ENCODE results near the gene MTRF1L. TPM values are rescaled to one million over a fixed set of nuclear protein-coding genes. Genes with fewer than 3 reads are reported as not detected.

MTRF1L gene
- total RNA-seq, 2 experiments from 2014 or later: 15.7 to 17.5 TPM

- Mint-ChIP-seq H3K9me3 (no peaks in the 10 kb centered on the region), H3K4me1 (ENCODE audit: low read depth) (peaks cover 48% of the 10 kb centered on the region), H3K4me3 (peak overlapping the region; percentile 85), H3K36me3 (ENCODE audit: low read depth) (peaks cover 64% of the 10 kb centered on the region), H3K27me3 (no peaks in the 10 kb centered on the region), H3K27ac (no peak overlapping the region)
- no peak for ATAC-seq
- TF ChIP-seq CTCF (IDR thresholded peaks at IDR 0.05): no peak
- no peak for DNase-seq
- ChIA-PET POLR2A (interaction anchor here (1.0 kb wide), 1 partner anchor 38 kb away, joined by 3 read pairs; no protein-coding TSS in a partner anchor), CTCF (interaction anchor here (1.3 kb wide), 1 partner anchor 11 kb away, joined by 3 read pairs; no protein-coding TSS in a partner anchor)
- intact Hi-C loops (cut with micrococcal nuclease): loop anchor here (5.0 kb wide), 1 partner anchor 1528 kb away; the partner anchor contains the start of gene RMND1
Measured at GRCh38 chr6:152980656-152981055, 21.9 kb downstream of the MTRF1L start.

GRCh38 chr6:152979116-152979515 is 23.4 kb downstream of the MTRF1L start:
- Mint-ChIP-seq H3K27ac (no peak overlapping the region), H3K4me3 (no peak overlapping the region), H3K27me3 (no peaks in the 10 kb centered on the region), H3K9me3 (no peaks in the 10 kb centered on the region), H3K4me1 (ENCODE audit: low read depth) (peaks cover 49% of the 10 kb centered on the region), H3K36me3 (ENCODE audit: low read depth) (peaks cover 69% of the 10 kb centered on the region)
- POLR2A ChIA-PET: interaction anchor here (0.6 to 1.3 kb wide), 4 partner anchors 9 to 1368 kb away, joined by 3 to 7 read pairs (median 4); partner anchors contain the start of gene MTRF1L
- no peak for TF ChIP-seq CTCF (IDR thresholded peaks at IDR 0.05)
- intact Hi-C loops (cut with micrococcal nuclease): no loop called here
- ATAC-seq (no peak), DNase-seq (no peak)
- CTCF ChIA-PET: interaction anchor here (1.3 kb wide), 1 partner anchor 25 kb away, joined by 3 read pairs; no protein-coding TSS in a partner anchor

- no peak for ATAC-seq
- intact Hi-C loops (cut with micrococcal nuclease): no loop called here
- ChIA-PET CTCF (no interaction called here), POLR2A (no interaction called here)
- H3K9me3 Mint-ChIP-seq: no peaks in the 10 kb centered on the region
- no peaks in the 10 kb centered on the region for H3K27me3 Mint-ChIP-seq
- H3K4me3 Mint-ChIP-seq: no peak overlapping the region
- no peak for TF ChIP-seq CTCF (IDR thresholded peaks at IDR 0.05)
- no peak overlapping the region for H3K27ac Mint-ChIP-seq
- H3K36me3 Mint-ChIP-seq (ENCODE audit: low read depth): peaks cover 80% of the 10 kb centered on the region
- DNase-seq: no peak
- peaks cover 53% of the 10 kb centered on the region for H3K4me1 Mint-ChIP-seq (ENCODE audit: low read depth)
Measured at GRCh38 chr6:152978058-152978457, 24.5 kb downstream of the MTRF1L start.

GRCh38 chr6:152977556-152977955 is 25.0 kb downstream of the MTRF1L start:
- POLR2A ChIA-PET: interaction anchor here (1.6 kb wide), 1 partner anchor 21 kb away, joined by 3 read pairs; no protein-coding TSS in a partner anchor
- CTCF ChIA-PET: interaction anchor here (1.2 kb wide), 1 partner anchor 29 kb away, joined by 5 read pairs; no protein-coding TSS in a partner anchor
- DNase-seq: no peak
- no peak for ATAC-seq
- intact Hi-C loops (cut with micrococcal nuclease): no loop called here
- H3K9me3 Mint-ChIP-seq: no peaks in the 10 kb centered on the region
- H3K4me3 Mint-ChIP-seq: no peak overlapping the region
- H3K27me3 Mint-ChIP-seq: no peaks in the 10 kb centered on the region
- peaks cover 85% of the 10 kb centered on the region for H3K36me3 Mint-ChIP-seq (ENCODE audit: low read depth)
- peaks cover 55% of the 10 kb centered on the region for H3K4me1 Mint-ChIP-seq (ENCODE audit: low read depth)
- no peak for TF ChIP-seq CTCF (IDR thresholded peaks at IDR 0.05)
- H3K27ac Mint-ChIP-seq: no peak overlapping the region

GRCh38 chr6:152976749-152977148 is 25.8 kb downstream of the MTRF1L start:
- Mint-ChIP-seq H3K9me3 (no peaks in the 10 kb centered on the region), H3K4me1 (ENCODE audit: low read depth) (peaks cover 55% of the 10 kb centered on the region), H3K27ac (no peak overlapping the region), H3K27me3 (no peaks in the 10 kb centered on the region), H3K4me3 (no peak overlapping the region), H3K36me3 (ENCODE audit: low read depth) (peaks cover 88% of the 10 kb centered on the region)
- no peak for TF ChIP-seq CTCF (IDR thresholded peaks at IDR 0.05)
- DNase-seq: no peak
- CTCF ChIA-PET: interaction anchor here (0.6 to 1.2 kb wide), 2 partner anchors 29 to 209 kb away, joined by 3 to 5 read pairs; no protein-coding TSS in a partner anchor
- no peak for ATAC-seq
- intact Hi-C loops (cut with micrococcal nuclease): no loop called here
- POLR2A ChIA-PET: interaction anchor here (1.6 kb wide), 1 partner anchor 20 kb away, joined by 3 read pairs; no protein-coding TSS in a partner anchor
